ENCODE results near the gene SYT7.

DNA sequence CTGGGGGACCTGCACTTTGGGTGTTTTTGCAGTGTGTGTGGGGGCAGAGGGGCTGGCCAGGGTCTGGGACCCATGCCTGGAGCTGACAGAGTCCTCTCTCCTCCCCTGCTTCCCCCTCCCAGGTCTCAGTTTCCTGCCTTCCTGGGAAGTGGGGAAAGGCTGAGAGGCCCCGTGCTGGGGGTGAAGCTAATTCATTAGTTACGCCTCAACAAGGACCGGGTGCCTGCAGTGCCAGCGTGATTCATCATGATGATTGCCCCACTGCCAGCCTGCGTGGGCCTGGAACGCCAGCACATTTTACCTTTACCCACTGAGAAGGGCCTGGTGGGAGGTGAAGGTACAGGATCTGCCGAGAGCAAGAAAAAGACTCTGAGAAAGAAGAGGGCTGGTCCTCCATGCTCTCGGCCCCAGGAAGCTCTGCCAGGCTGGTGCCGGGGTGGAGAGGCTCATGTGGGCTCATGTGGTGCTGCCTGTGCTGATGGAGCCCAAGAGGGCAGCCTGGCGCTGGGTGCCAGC is 75.2 kb downstream of the SYT7 start:
- TF ChIP-seq CTCF (IDR thresholded peaks at IDR 0.05; ENCODE audit: control extremely low read depth in 1 of 3, insufficient read depth in 1 of 3, low read depth in 1 of 3, low read length in 3 of 3) (no peak), POLR2A (IDR thresholded peaks at IDR 0.05; ENCODE audit: control extremely low read depth in 1 of 2, low read depth in 2 of 2, low read length in 2 of 2) (no peak), USF2 (IDR thresholded peaks at IDR 0.05; ENCODE audit: low read length) (no peak), SAP30 (IDR thresholded peaks at IDR 0.05; ENCODE audit: insufficient read depth, insufficient replicate concordance, low read length) (no peak), GTF2F1 (IDR thresholded peaks at IDR 0.05; ENCODE audit: borderline replicate concordance, low read depth, low read length) (no peak)

Measured in H1 (cell line).